HepG2 (cell line): ENCODE data around the gene MIF4GD. TPM values are rescaled to one million over a fixed set of nuclear protein-coding genes. Genes with fewer than 3 reads are reported as not detected.

Experiments used
- ETV5 ChIP-seq: IDR thresholded peaks from 2 replicates; pipeline ENCODE4 v1.6.1; 2018; ENCODE audit warnings: missing biosample characterization, missing genetic modification reagents, inconsistent platforms, borderline replicate concordance
- GABPB1 ChIP-seq: IDR thresholded peaks from 2 replicates; pipeline ENCODE4 v1.6.1; 2016; ENCODE audit warnings: mild to moderate bottlenecking, missing genetic modification reagents, moderate library complexity, missing compliant biosample characterization
- JUND ChIP-seq: sonication (generic); formaldehyde crosslinking; IDR thresholded peaks from 2 replicates; pipeline ENCODE4 v1.8.0; 2022; ENCODE audit warnings: mild to moderate bottlenecking, missing genetic modification reagents
- KLF11 ChIP-seq: IDR thresholded peaks from 2 replicates; pipeline ENCODE4 v1.6.1; 2016; ENCODE audit warnings: missing compliant biosample characterization
- MIXL1 ChIP-seq: IDR thresholded peaks from 2 replicates; pipeline ENCODE4 v1.6.1; 2016
- ONECUT2 ChIP-seq: sonication (generic); formaldehyde crosslinking; IDR thresholded peaks from 2 replicates; pipeline ENCODE4 v1.4.0; 2020; ENCODE audit warnings: missing genetic modification reagents
- SIN3B ChIP-seq: fragments of 150-350 bp; IDR thresholded peaks from 2 replicates; pipeline ENCODE4 v1.6.1; 2014; ENCODE audit warnings: low read length
- TBP ChIP-seq: sonication (generic); formaldehyde crosslinking; IDR thresholded peaks from 2 replicates; pipeline ENCODE4 v1.5.0; 2020; ENCODE audit warnings: missing genetic modification reagents
- TEAD3 ChIP-seq: optimal IDR thresholded peaks from 2 replicates; pipeline ENCODE3; 2016; ENCODE audit warnings: borderline replicate concordance
- ZBTB2 ChIP-seq: sonication (generic); formaldehyde crosslinking; IDR thresholded peaks from 2 replicates; pipeline ENCODE4 v1.8.0; 2022; ENCODE audit warnings: low read depth, missing genetic modification reagents
- ZIK1 ChIP-seq: sonication (generic); formaldehyde crosslinking; IDR thresholded peaks from 2 replicates; pipeline ENCODE4 v1.5.0; 2020; ENCODE audit warnings: mild to moderate bottlenecking, low read depth, missing genetic modification reagents, borderline replicate concordance
- ZKSCAN5 ChIP-seq: sonication (generic); formaldehyde crosslinking; IDR thresholded peaks from 2 replicates; pipeline ENCODE4 v1.5.1; 2020; ENCODE audit warnings: mild to moderate bottlenecking, missing genetic modification reagents
- ZNF33B ChIP-seq: sonication (generic); formaldehyde crosslinking; IDR thresholded peaks from 2 replicates; pipeline ENCODE4 v1.5.1; 2020; ENCODE audit warnings: mild to moderate bottlenecking, missing genetic modification reagents
- ZNF543 ChIP-seq: sonication (generic); formaldehyde crosslinking; IDR thresholded peaks from 2 replicates; pipeline ENCODE4 v1.4.0; 2020; ENCODE audit warnings: mild to moderate bottlenecking, missing genetic modification reagents
- ZNF639 ChIP-seq: conservative IDR thresholded peaks from 2 replicates; pipeline ENCODE4 v1.6.1; 2018; ENCODE audit warnings: missing genetic modification reagents
- ZNF709 ChIP-seq: sonication (generic); formaldehyde crosslinking; IDR thresholded peaks from 2 replicates; pipeline ENCODE4 v1.5.0; 2020; ENCODE audit warnings: mild to moderate bottlenecking, missing genetic modification reagents
- ZNF720 ChIP-seq: sonication (generic); formaldehyde crosslinking; IDR thresholded peaks from 2 replicates; pipeline ENCODE4 v1.4.0; 2020; ENCODE audit warnings: missing genetic modification reagents
- ZNF878 ChIP-seq: sonication (generic); formaldehyde crosslinking; IDR thresholded peaks from 2 replicates; pipeline ENCODE4 v1.8.1; 2023; ENCODE audit warnings: mild to moderate bottlenecking, missing genetic modification reagents, moderate library complexity
- polyA plus RNA-seq, 8 experiments: library from polyadenylated mRNA; depleted of rRNA in 3 of 8; stranded (reverse) in 7 of 8; unstranded in 1 of 8; fragments of >200 nt; fragmentation: Illumina TruSeq in 4 of 8; extraction: Trizol in 4 of 8; gene quantifications; 2 replicates each; pipeline versions ENCODE4 v1.2.1 to v1.2.3, GENCODE V29; 2011 to 2016; ENCODE audit warnings: low read depth in 4 of 8, missing spikeins in 1 of 8, mixed read lengths in 1 of 8; ENCODE audit not compliant: insufficient read depth in 1 of 8
- total RNA-seq, 5 experiments: library from RNA; depleted of rRNA; stranded (reverse); fragments of >200 nt; fragmentation: Illumina TruSeq; extraction: Trizol; gene quantifications; 2 replicates each; pipeline ENCODE4 v1.2.3, GENCODE V29; 2016; ENCODE audit warnings: low read depth in 1 of 5
- TF ChIP-seq, protein P1 (sequence below): IDR thresholded peaks from 2 replicates; pipeline ENCODE4 v1.6.1; 2016; ENCODE audit warnings: control low read depth
- TF ChIP-seq, protein P2 (sequence below): IDR thresholded peaks from 2 replicates; pipeline ENCODE4 v1.6.1; 2016; ENCODE audit warnings: low read depth
- TF ChIP-seq, protein P3 (sequence below): sonication (generic); formaldehyde crosslinking; IDR thresholded peaks from 2 replicates; pipeline ENCODE4 v1.4.0; 2020; ENCODE audit warnings: missing genetic modification reagents, borderline replicate concordance

MIF4GD gene
- total and polyA plus RNA-seq, 2 of the 13 experiments (the other 11 are each of a cell fraction or from before 2014, with no cell fraction given): 14.0 to 28.0 TPM

GRCh38 chr17:75271233-75271954 lies 363 bp upstream of the MIF4GD start (continued):
- TF ChIP-seq ZNF639 (CRISPR knock-in tag): 0 out of 2 replicates have a peak, but pooled peaks have one; percentile 16
- TF ChIP-seq, protein P1, sequence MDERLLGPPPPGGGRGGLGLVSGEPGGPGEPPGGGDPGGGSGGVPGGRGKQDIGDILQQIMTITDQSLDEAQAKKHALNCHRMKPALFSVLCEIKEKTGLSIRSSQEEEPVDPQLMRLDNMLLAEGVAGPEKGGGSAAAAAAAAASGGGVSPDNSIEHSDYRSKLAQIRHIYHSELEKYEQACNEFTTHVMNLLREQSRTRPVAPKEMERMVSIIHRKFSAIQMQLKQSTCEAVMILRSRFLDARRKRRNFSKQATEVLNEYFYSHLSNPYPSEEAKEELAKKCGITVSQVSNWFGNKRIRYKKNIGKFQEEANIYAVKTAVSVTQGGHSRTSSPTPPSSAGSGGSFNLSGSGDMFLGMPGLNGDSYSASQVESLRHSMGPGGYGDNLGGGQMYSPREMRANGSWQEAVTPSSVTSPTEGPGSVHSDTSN (CRISPR knock-in tag): no peak
- TF ChIP-seq ZNF709 (CRISPR knock-in tag): no peak; the same call in 1 of the 2 replicates
- TF ChIP-seq, protein P2, sequence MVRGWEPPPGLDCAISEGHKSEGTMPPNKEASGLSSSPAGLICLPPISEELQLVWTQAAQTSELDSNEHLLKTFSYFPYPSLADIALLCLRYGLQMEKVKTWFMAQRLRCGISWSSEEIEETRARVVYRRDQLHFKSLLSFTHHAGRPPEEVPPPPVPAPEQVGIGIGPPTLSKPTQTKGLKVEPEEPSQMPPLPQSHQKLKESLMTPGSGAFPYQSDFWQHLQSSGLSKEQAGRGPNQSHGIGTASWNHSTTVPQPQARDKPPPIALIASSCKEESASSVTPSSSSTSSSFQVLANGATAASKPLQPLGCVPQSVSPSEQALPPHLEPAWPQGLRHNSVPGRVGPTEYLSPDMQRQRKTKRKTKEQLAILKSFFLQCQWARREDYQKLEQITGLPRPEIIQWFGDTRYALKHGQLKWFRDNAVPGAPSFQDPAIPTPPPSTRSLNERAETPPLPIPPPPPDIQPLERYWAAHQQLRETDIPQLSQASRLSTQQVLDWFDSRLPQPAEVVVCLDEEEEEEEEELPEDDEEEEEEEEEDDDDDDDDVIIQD (CRISPR knock-in tag): no peak
- TF ChIP-seq GABPB1 (CRISPR knock-in tag): peak; percentile 80
- peak; percentile 88 for TF ChIP-seq ZIK1 (CRISPR knock-in tag)
- no peak for TF ChIP-seq JUND (CRISPR knock-in tag)
- TF ChIP-seq, protein P3, sequence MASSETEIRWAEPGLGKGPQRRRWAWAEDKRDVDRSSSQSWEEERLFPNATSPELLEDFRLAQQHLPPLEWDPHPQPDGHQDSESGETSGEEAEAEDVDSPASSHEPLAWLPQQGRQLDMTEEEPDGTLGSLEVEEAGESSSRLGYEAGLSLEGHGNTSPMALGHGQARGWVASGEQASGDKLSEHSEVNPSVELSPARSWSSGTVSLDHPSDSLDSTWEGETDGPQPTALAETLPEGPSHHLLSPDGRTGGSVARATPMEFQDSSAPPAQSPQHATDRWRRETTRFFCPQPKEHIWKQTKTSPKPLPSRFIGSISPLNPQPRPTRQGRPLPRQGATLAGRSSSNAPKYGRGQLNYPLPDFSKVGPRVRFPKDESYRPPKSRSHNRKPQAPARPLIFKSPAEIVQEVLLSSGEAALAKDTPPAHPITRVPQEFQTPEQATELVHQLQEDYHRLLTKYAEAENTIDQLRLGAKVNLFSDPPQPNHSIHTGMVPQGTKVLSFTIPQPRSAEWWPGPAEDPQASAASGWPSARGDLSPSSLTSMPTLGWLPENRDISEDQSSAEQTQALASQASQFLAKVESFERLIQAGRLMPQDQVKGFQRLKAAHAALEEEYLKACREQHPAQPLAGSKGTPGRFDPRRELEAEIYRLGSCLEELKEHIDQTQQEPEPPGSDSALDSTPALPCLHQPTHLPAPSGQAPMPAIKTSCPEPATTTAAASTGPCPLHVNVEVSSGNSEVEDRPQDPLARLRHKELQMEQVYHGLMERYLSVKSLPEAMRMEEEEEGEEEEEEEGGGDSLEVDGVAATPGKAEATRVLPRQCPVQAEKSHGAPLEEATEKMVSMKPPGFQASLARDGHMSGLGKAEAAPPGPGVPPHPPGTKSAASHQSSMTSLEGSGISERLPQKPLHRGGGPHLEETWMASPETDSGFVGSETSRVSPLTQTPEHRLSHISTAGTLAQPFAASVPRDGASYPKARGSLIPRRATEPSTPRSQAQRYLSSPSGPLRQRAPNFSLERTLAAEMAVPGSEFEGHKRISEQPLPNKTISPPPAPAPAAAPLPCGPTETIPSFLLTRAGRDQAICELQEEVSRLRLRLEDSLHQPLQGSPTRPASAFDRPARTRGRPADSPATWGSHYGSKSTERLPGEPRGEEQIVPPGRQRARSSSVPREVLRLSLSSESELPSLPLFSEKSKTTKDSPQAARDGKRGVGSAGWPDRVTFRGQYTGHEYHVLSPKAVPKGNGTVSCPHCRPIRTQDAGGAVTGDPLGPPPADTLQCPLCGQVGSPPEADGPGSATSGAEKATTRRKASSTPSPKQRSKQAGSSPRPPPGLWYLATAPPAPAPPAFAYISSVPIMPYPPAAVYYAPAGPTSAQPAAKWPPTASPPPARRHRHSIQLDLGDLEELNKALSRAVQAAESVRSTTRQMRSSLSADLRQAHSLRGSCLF (CRISPR knock-in tag): 0 out of 2 replicates have a peak, but pooled peaks have one; percentile 28
- TF ChIP-seq TBP (CRISPR knock-in tag): peak; percentile 63; the same call in 1 of the 2 replicates
- TF ChIP-seq MIXL1 (CRISPR knock-in tag): no peak
- TF ChIP-seq ONECUT2 (CRISPR knock-in tag): no peak
- no peak for TF ChIP-seq ZNF720 (CRISPR knock-in tag)
- TF ChIP-seq ZKSCAN5 (CRISPR knock-in tag): no peak
- no peak for TF ChIP-seq KLF11 (CRISPR knock-in tag)
- TF ChIP-seq SIN3B: peak; percentile 91
- no peak for TF ChIP-seq ZNF33B (CRISPR knock-in tag)
- TF ChIP-seq ZNF543: 0 out of 2 replicates have a peak, but pooled peaks have one; percentile 23
- TF ChIP-seq ZBTB2 (CRISPR knock-in tag): peak; percentile 66; the same call in 1 of the 2 replicates
- TF ChIP-seq ETV5: peak; percentile 81
- no peak for TF ChIP-seq TEAD3
- TF ChIP-seq ZNF878 (CRISPR knock-in tag): no peak
